ENCODE results near the gene ANKS1B.

DNA sequence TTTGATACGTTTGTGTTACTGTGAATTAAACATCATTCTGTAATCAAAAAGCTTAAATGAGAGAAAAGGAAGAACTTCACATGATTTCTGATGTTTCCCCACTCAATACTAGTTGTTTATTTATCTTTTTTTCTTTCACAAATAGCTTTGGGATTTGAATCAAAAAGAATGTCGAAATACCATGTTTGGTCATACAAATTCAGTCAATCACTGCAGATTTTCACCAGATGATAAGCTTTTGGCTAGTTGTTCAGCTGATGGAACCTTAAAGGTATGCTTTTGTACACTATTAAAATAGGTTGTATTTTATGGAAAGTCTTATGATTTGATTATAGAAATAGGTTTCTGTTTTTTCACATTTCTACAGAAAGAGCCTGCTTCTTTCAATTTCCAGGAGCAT lies 1298.1 kb downstream of the ANKS1B start:
- TF ChIP-seq CTCF (IDR thresholded peaks at IDR 0.05; ENCODE audit: low read depth, low read length, missing input control): no peak
- no peak for TF ChIP-seq GABPA (IDR thresholded peaks at IDR 0.05 in 1 of 2, conservative IDR thresholded peaks at IDR 0.05 in 1 of 2)
- TF ChIP-seq YY1 (IDR thresholded peaks at IDR 0.05): no peak
- no peak for TF ChIP-seq HNF4A (conservative IDR thresholded peaks at IDR 0.05)
- TF ChIP-seq RAD21 (IDR thresholded peaks at IDR 0.05): no peak
- no peak for TF ChIP-seq SP1 (IDR thresholded peaks at IDR 0.05)
- TF ChIP-seq RXRA (IDR thresholded peaks at IDR 0.05): no peak
- TF ChIP-seq MAX (IDR thresholded peaks at IDR 0.05): no peak
- TF ChIP-seq TAF1 (conservative IDR thresholded peaks at IDR 0.05): no peak
- TF ChIP-seq EGR1 (IDR thresholded peaks at IDR 0.05; ENCODE audit: low read depth in 2 of 2): no peak
- no peak for TF ChIP-seq ATF3 (IDR thresholded peaks at IDR 0.05)
- TF ChIP-seq, protein P1, sequence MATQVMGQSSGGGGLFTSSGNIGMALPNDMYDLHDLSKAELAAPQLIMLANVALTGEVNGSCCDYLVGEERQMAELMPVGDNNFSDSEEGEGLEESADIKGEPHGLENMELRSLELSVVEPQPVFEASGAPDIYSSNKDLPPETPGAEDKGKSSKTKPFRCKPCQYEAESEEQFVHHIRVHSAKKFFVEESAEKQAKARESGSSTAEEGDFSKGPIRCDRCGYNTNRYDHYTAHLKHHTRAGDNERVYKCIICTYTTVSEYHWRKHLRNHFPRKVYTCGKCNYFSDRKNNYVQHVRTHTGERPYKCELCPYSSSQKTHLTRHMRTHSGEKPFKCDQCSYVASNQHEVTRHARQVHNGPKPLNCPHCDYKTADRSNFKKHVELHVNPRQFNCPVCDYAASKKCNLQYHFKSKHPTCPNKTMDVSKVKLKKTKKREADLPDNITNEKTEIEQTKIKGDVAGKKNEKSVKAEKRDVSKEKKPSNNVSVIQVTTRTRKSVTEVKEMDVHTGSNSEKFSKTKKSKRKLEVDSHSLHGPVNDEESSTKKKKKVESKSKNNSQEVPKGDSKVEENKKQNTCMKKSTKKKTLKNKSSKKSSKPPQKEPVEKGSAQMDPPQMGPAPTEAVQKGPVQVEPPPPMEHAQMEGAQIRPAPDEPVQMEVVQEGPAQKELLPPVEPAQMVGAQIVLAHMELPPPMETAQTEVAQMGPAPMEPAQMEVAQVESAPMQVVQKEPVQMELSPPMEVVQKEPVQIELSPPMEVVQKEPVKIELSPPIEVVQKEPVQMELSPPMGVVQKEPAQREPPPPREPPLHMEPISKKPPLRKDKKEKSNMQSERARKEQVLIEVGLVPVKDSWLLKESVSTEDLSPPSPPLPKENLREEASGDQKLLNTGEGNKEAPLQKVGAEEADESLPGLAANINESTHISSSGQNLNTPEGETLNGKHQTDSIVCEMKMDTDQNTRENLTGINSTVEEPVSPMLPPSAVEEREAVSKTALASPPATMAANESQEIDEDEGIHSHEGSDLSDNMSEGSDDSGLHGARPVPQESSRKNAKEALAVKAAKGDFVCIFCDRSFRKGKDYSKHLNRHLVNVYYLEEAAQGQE (IDR thresholded peaks at IDR 0.05): no peak
- TF ChIP-seq, protein P2, sequence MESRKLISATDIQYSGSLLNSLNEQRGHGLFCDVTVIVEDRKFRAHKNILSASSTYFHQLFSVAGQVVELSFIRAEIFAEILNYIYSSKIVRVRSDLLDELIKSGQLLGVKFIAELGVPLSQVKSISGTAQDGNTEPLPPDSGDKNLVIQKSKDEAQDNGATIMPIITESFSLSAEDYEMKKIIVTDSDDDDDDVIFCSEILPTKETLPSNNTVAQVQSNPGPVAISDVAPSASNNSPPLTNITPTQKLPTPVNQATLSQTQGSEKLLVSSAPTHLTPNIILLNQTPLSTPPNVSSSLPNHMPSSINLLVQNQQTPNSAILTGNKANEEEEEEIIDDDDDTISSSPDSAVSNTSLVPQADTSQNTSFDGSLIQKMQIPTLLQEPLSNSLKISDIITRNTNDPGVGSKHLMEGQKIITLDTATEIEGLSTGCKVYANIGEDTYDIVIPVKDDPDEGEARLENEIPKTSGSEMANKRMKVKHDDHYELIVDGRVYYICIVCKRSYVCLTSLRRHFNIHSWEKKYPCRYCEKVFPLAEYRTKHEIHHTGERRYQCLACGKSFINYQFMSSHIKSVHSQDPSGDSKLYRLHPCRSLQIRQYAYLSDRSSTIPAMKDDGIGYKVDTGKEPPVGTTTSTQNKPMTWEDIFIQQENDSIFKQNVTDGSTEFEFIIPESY (IDR thresholded peaks at IDR 0.05): no peak
- no peak for TF ChIP-seq FOXA1 (IDR thresholded peaks at IDR 0.05)
